ENCODE data around the gene ODC1.

ODC1 gene

GRCh38 chr2:10487081-10487740 is 39.1 kb upstream of the ODC1 start:
- Histone ChIP-seq H3K9ac (ENCODE audit: low read depth, low read length) (no peak overlapping the region), H3K9me3 (ENCODE audit: control insufficient read depth, insufficient read depth, low read length) (no peaks in the 10 kb centered on the region), H3K36me3 (ENCODE audit: control insufficient read depth, insufficient read depth, low read length) (no peaks in the 10 kb centered on the region), H3K4me1 (ENCODE audit: control insufficient read depth, insufficient read depth, low read length) (no peaks in the 10 kb centered on the region), H3K27me3 (ENCODE audit: control insufficient read depth, insufficient read depth, low read length) (no peaks in the 10 kb centered on the region), H3K4me3 (ENCODE audit: low read depth, low read length) (no peak overlapping the region)

GRCh38 chr2:10486601-10487079 is 38.5 kb upstream of the ODC1 start:
- Histone ChIP-seq H3K27me3 (ENCODE audit: control insufficient read depth, insufficient read depth, low read length) (no peaks in the 10 kb centered on the region), H3K4me1 (ENCODE audit: control insufficient read depth, insufficient read depth, low read length) (no peaks in the 10 kb centered on the region), H3K4me3 (ENCODE audit: low read depth, low read length) (no peak overlapping the region), H3K9me3 (ENCODE audit: control insufficient read depth, insufficient read depth, low read length) (no peaks in the 10 kb centered on the region), H3K36me3 (ENCODE audit: control insufficient read depth, insufficient read depth, low read length) (no peaks in the 10 kb centered on the region), H3K9ac (ENCODE audit: low read depth, low read length) (no peak overlapping the region)

GRCh38 chr2:10486091-10486490 is 38.0 kb upstream of the ODC1 start:
- H3K36me3 ChIP-seq (ENCODE audit: control insufficient read depth, insufficient read depth, low read length) = no peaks in the 10 kb centered on the region
- no peaks in the 10 kb centered on the region for H3K27me3 ChIP-seq (ENCODE audit: control insufficient read depth, insufficient read depth, low read length)
- H3K9me3 ChIP-seq (ENCODE audit: control insufficient read depth, insufficient read depth, low read length) = no peaks in the 10 kb centered on the region
- no peak overlapping the region for H3K4me3 ChIP-seq (ENCODE audit: low read depth, low read length)
- no peaks in the 10 kb centered on the region for H3K4me1 ChIP-seq (ENCODE audit: control insufficient read depth, insufficient read depth, low read length)
- H3K9ac ChIP-seq (ENCODE audit: low read depth, low read length) = no peak overlapping the region

GRCh38 chr2:10482913-10483312 is 34.8 kb upstream of the ODC1 start:
- H3K9me3 ChIP-seq (ENCODE audit: control insufficient read depth, insufficient read depth, low read length) = no peaks in the 10 kb centered on the region
- no peaks in the 10 kb centered on the region for H3K36me3 ChIP-seq (ENCODE audit: control insufficient read depth, insufficient read depth, low read length)
- peaks cover under 1% of the 10 kb centered on the region for H3K4me1 ChIP-seq (ENCODE audit: control insufficient read depth, insufficient read depth, low read length)
- H3K9ac ChIP-seq (ENCODE audit: low read depth, low read length) = no peak overlapping the region
- H3K27me3 ChIP-seq (ENCODE audit: control insufficient read depth, insufficient read depth, low read length) = peaks cover 3% of the 10 kb centered on the region
- no peak overlapping the region for H3K4me3 ChIP-seq (ENCODE audit: low read depth, low read length)

GRCh38 chr2:10482460-10482859 is 34.3 kb upstream of the ODC1 start:
- H3K36me3 ChIP-seq (ENCODE audit: control insufficient read depth, insufficient read depth, low read length) = no peaks in the 10 kb centered on the region
- no peak overlapping the region for H3K9ac ChIP-seq (ENCODE audit: low read depth, low read length)
- H3K4me3 ChIP-seq (ENCODE audit: low read depth, low read length) = no peak overlapping the region
- H3K27me3 ChIP-seq (ENCODE audit: control insufficient read depth, insufficient read depth, low read length) = peaks cover 3% of the 10 kb centered on the region
- peaks cover 4% of the 10 kb centered on the region for H3K4me1 ChIP-seq (ENCODE audit: control insufficient read depth, insufficient read depth, low read length)
- H3K9me3 ChIP-seq (ENCODE audit: control insufficient read depth, insufficient read depth, low read length) = no peaks in the 10 kb centered on the region

GRCh38 chr2:10481666-10482157 is 33.6 kb upstream of the ODC1 start:
- Histone ChIP-seq H3K36me3 (ENCODE audit: control insufficient read depth, insufficient read depth, low read length) (no peaks in the 10 kb centered on the region), H3K9me3 (ENCODE audit: control insufficient read depth, insufficient read depth, low read length) (no peaks in the 10 kb centered on the region), H3K4me3 (ENCODE audit: low read depth, low read length) (no peak overlapping the region), H3K4me1 (ENCODE audit: control insufficient read depth, insufficient read depth, low read length) (peaks cover 5% of the 10 kb centered on the region), H3K27me3 (ENCODE audit: control insufficient read depth, insufficient read depth, low read length) (peaks cover 3% of the 10 kb centered on the region), H3K9ac (ENCODE audit: low read depth, low read length) (no peak overlapping the region)

- Histone ChIP-seq H3K9ac (ENCODE audit: low read depth, low read length) (no peak overlapping the region), H3K9me3 (ENCODE audit: control insufficient read depth, insufficient read depth, low read length) (no peaks in the 10 kb centered on the region), H3K4me3 (ENCODE audit: low read depth, low read length) (no peak overlapping the region), H3K36me3 (ENCODE audit: control insufficient read depth, insufficient read depth, low read length) (no peaks in the 10 kb centered on the region), H3K4me1 (ENCODE audit: control insufficient read depth, insufficient read depth, low read length) (peaks cover 5% of the 10 kb centered on the region), H3K27me3 (ENCODE audit: control insufficient read depth, insufficient read depth, low read length) (peaks cover 3% of the 10 kb centered on the region)
Measured at GRCh38 chr2:10481055-10481665, 33.0 kb upstream of the ODC1 start.

GRCh38 chr2:10480359-10480949 is 32.3 kb upstream of the ODC1 start:
- Histone ChIP-seq H3K36me3 (ENCODE audit: control insufficient read depth, insufficient read depth, low read length) (no peaks in the 10 kb centered on the region), H3K27me3 (ENCODE audit: control insufficient read depth, insufficient read depth, low read length) (peaks cover 3% of the 10 kb centered on the region), H3K9ac (ENCODE audit: low read depth, low read length) (no peak overlapping the region), H3K9me3 (ENCODE audit: control insufficient read depth, insufficient read depth, low read length) (no peaks in the 10 kb centered on the region), H3K4me3 (ENCODE audit: low read depth, low read length) (no peak overlapping the region), H3K4me1 (ENCODE audit: control insufficient read depth, insufficient read depth, low read length) (peaks cover 5% of the 10 kb centered on the region)

- H3K9ac ChIP-seq (ENCODE audit: low read depth, low read length) = no peak overlapping the region
- H3K27me3 ChIP-seq (ENCODE audit: control insufficient read depth, insufficient read depth, low read length) = peaks cover 3% of the 10 kb centered on the region
- no peak overlapping the region for H3K4me3 ChIP-seq (ENCODE audit: low read depth, low read length)
- peaks cover 5% of the 10 kb centered on the region for H3K4me1 ChIP-seq (ENCODE audit: control insufficient read depth, insufficient read depth, low read length)
- no peaks in the 10 kb centered on the region for H3K9me3 ChIP-seq (ENCODE audit: control insufficient read depth, insufficient read depth, low read length)
- H3K36me3 ChIP-seq (ENCODE audit: control insufficient read depth, insufficient read depth, low read length) = no peaks in the 10 kb centered on the region
Measured at GRCh38 chr2:10478916-10479315, 30.8 kb upstream of the ODC1 start.

GRCh38 chr2:10478298-10478625 is 30.1 kb upstream of the ODC1 start:
- H3K36me3 ChIP-seq (ENCODE audit: control insufficient read depth, insufficient read depth, low read length) = no peaks in the 10 kb centered on the region
- H3K9ac ChIP-seq (ENCODE audit: low read depth, low read length) = no peak overlapping the region
- H3K4me3 ChIP-seq (ENCODE audit: low read depth, low read length) = no peak overlapping the region
- no peaks in the 10 kb centered on the region for H3K9me3 ChIP-seq (ENCODE audit: control insufficient read depth, insufficient read depth, low read length)
- peaks cover 5% of the 10 kb centered on the region for H3K4me1 ChIP-seq (ENCODE audit: control insufficient read depth, insufficient read depth, low read length)
- peaks cover 3% of the 10 kb centered on the region for H3K27me3 ChIP-seq (ENCODE audit: control insufficient read depth, insufficient read depth, low read length)

- Histone ChIP-seq H3K36me3 (ENCODE audit: control insufficient read depth, insufficient read depth, low read length) (no peaks in the 10 kb centered on the region), H3K27me3 (ENCODE audit: control insufficient read depth, insufficient read depth, low read length) (peaks cover 3% of the 10 kb centered on the region), H3K4me1 (ENCODE audit: control insufficient read depth, insufficient read depth, low read length) (peaks cover 5% of the 10 kb centered on the region), H3K9me3 (ENCODE audit: control insufficient read depth, insufficient read depth, low read length) (no peaks in the 10 kb centered on the region), H3K9ac (ENCODE audit: low read depth, low read length) (no peak overlapping the region), H3K4me3 (ENCODE audit: low read depth, low read length) (no peak overlapping the region)
Measured at GRCh38 chr2:10477443-10478297, 29.5 kb upstream of the ODC1 start.

Data from iPS-15b (cell line).